GM21737 (cell line): Measurements from ENCODE around the gene ANP32B.
"Not testable (repeated sequence)": the region's sequence is repeated elsewhere in the genome, so short reads cannot be mapped to it uniquely, and the experiment has no call there.

Experiments
- ATAC-seq: cut with Tn5 transposase; IDR thresholded peaks from one replicate; pipeline ENCODE4 v1.9.1; 2021; ENCODE audit warnings: mild to moderate bottlenecking, moderate library complexity; ENCODE audit not compliant: unreplicated experiment

ANP32B gene

GRCh38 chr9:97991818-97992217 is 8.7 kb downstream of the ANP32B start:
- ATAC-seq: no peak

GRCh38 chr9:97992219-97992618 is 9.1 kb downstream of the ANP32B start:
- no peak for ATAC-seq

- no peak for ATAC-seq
Measured at GRCh38 chr9:97993000-97993399, 9.9 kb downstream of the ANP32B start.

- no peak for ATAC-seq
Measured at GRCh38 chr9:97994703-97995102, 11.6 kb downstream of the ANP32B start.

GRCh38 chr9:97996676-97997075 is 13.5 kb downstream of the ANP32B start:
- not testable (repeated sequence) for ATAC-seq

- ATAC-seq: no peak
Measured at GRCh38 chr9:97997330-97998276, 14.5 kb downstream of the ANP32B start.

GRCh38 chr9:98002808-98003207 is 19.7 kb downstream of the ANP32B start:
- no peak for ATAC-seq

GRCh38 chr9:98006127-98006796 is 23.1 kb downstream of the ANP32B start:
- ATAC-seq: no peak

- ATAC-seq: no peak
Measured at GRCh38 chr9:98007251-98007928, 24.2 kb downstream of the ANP32B start.

GRCh38 chr9:98008764-98009163 is 25.6 kb downstream of the ANP32B start:
- ATAC-seq: no peak

GRCh38 chr9:98009437-98009836 is 26.3 kb downstream of the ANP32B start:
- no peak for ATAC-seq

GRCh38 chr9:98009936-98010335 is 26.8 kb downstream of the ANP32B start:
- ATAC-seq: no peak

- peak; percentile 78 for ATAC-seq
Measured at GRCh38 chr9:98010445-98010844, 27.3 kb downstream of the ANP32B start.

- no peak for ATAC-seq
Measured at GRCh38 chr9:98011122-98011521, 28.0 kb downstream of the ANP32B start.

GRCh38 chr9:98016137-98016680 is 33.1 kb downstream of the ANP32B start:
- ATAC-seq: no peak

GRCh38 chr9:98017306-98017705 is 34.2 kb downstream of the ANP32B start:
- no peak for ATAC-seq

GRCh38 chr9:98018347-98018746 is 35.2 kb downstream of the ANP32B start:
- ATAC-seq: no peak

GRCh38 chr9:98019098-98019497 is 36.0 kb downstream of the ANP32B start:
- no peak for ATAC-seq

GRCh38 chr9:98019869-98020268 is 36.7 kb downstream of the ANP32B start:
- not testable (repeated sequence) for ATAC-seq

GRCh38 chr9:98020476-98021145 is 37.5 kb downstream of the ANP32B start:
- no peak for ATAC-seq
